A549 (cell line): ENCODE data around the gene C3orf70.

ENCODE experiments used
- BHLHE40 ChIP-seq: IDR thresholded peaks from 2 replicates; pipeline ENCODE4 v1.6.1; 2012; ENCODE audit warnings: low read depth, low read length, inconsistent platforms
- CEBPB ChIP-seq, 2 experiments: fragments of >200 bp in 1 of 2; sonication (Bioruptor Twin) in 1 of 2; formaldehyde crosslinking in 1 of 2; IDR thresholded peaks; 2 replicates each; pipeline ENCODE4 v1.6.1; 2012 to 2016
- CHD2 ChIP-seq: fragments of 150-350 bp; IDR thresholded peaks from 2 replicates; pipeline ENCODE4 v1.6.1; 2014; ENCODE audit warnings: low read length; ENCODE audit not compliant: partially characterized antibody
- EP300 ChIP-seq, 2 experiments: fragments of >200 bp; sonication (Bioruptor Twin); formaldehyde crosslinking; IDR thresholded peaks; 2 replicates in 1 of 2; 3 replicates in 1 of 2; pipeline ENCODE4 v1.6.1; 2016 to 2017
- GATA3 ChIP-seq: IDR thresholded peaks from 2 replicates; pipeline ENCODE4 v1.6.1; 2012; ENCODE audit warnings: borderline replicate concordance
- JUN ChIP-seq, 2 experiments: fragments of >200 bp; sonication (Bioruptor Twin); formaldehyde crosslinking; IDR thresholded peaks; 2 replicates in 1 of 2; 3 replicates in 1 of 2; pipeline ENCODE4 v1.6.1; 2016 to 2017
- POLR2A ChIP-seq: IDR thresholded peaks from 2 replicates; pipeline ENCODE4 v1.6.1; 2012; ENCODE audit warnings: mild to moderate bottlenecking, low read length
- RAD21 ChIP-seq, 2 experiments: fragments of >200 bp in 1 of 2; sonication (Bioruptor Twin) in 1 of 2; formaldehyde crosslinking in 1 of 2; IDR thresholded peaks in 1 of 2; conservative IDR thresholded peaks in 1 of 2; 2 replicates in 1 of 2; 3 replicates in 1 of 2; pipeline ENCODE4 v1.6.1; 2012 to 2018; ENCODE audit warnings: inconsistent platforms in 1 of 2
- RCOR1 ChIP-seq: fragments of 150-350 bp; IDR thresholded peaks from 2 replicates; pipeline ENCODE4 v1.6.1; 2014; ENCODE audit warnings: antibody characterized with exemption, low read length, low read depth
- SMC3 ChIP-seq: fragments of >200 bp; sonication (Bioruptor Twin); formaldehyde crosslinking; IDR thresholded peaks from 3 replicates; pipeline ENCODE4 v1.6.1; 2018; ENCODE audit warnings: inconsistent platforms
- TF ChIP-seq, protein P1 (sequence below): fragments of >200 bp; sonication (Bioruptor Twin); formaldehyde crosslinking; IDR thresholded peaks from 3 replicates; pipeline ENCODE4 v1.5.1; 2016
- TF ChIP-seq, protein P2 (sequence below): IDR thresholded peaks from 2 replicates; pipeline ENCODE4 v1.6.1; 2012; ENCODE audit warnings: low read depth, borderline replicate concordance

DNA sequence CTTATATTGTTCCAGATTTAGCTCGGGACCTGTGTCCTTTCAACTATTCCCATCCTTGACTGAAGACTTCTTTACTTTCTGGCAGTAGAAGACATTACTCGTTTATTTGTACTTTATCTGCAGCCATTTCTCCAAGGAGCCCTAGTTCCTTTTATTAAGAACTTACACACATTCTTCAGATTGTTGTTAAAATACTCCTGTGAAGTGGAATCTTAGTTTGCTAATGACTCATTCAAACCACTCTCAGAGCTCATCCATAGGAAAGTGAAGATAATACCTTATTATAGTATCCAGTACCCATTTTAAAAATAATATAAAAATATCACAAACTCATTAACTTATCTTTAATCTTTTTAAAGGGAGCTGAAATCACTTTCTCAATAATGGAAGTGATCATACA, 63.5 kb downstream of the C3orf70 start:
- TF ChIP-seq, protein P1, sequence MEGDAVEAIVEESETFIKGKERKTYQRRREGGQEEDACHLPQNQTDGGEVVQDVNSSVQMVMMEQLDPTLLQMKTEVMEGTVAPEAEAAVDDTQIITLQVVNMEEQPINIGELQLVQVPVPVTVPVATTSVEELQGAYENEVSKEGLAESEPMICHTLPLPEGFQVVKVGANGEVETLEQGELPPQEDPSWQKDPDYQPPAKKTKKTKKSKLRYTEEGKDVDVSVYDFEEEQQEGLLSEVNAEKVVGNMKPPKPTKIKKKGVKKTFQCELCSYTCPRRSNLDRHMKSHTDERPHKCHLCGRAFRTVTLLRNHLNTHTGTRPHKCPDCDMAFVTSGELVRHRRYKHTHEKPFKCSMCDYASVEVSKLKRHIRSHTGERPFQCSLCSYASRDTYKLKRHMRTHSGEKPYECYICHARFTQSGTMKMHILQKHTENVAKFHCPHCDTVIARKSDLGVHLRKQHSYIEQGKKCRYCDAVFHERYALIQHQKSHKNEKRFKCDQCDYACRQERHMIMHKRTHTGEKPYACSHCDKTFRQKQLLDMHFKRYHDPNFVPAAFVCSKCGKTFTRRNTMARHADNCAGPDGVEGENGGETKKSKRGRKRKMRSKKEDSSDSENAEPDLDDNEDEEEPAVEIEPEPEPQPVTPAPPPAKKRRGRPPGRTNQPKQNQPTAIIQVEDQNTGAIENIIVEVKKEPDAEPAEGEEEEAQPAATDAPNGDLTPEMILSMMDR = no peak
- TF ChIP-seq POLR2A (no peak), JUN (IDR thresholded peaks at IDR 0.05) (no peak), CHD2 (no peak), RCOR1 (no peak), CEBPB (IDR thresholded peaks at IDR 0.05) (no peak), SMC3 (no peak), GATA3 (no peak), BHLHE40 (no peak), RAD21 (conservative IDR thresholded peaks at IDR 0.05 in 1 of 2, IDR thresholded peaks at IDR 0.05 in 1 of 2) (no peak), EP300 (IDR thresholded peaks at IDR 0.05) (no peak)
- TF ChIP-seq, protein P2, sequence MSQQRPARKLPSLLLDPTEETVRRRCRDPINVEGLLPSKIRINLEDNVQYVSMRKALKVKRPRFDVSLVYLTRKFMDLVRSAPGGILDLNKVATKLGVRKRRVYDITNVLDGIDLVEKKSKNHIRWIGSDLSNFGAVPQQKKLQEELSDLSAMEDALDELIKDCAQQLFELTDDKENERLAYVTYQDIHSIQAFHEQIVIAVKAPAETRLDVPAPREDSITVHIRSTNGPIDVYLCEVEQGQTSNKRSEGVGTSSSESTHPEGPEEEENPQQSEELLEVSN = no peak
